GM21367 (cell line): ENCODE results near the gene GSN.

Experiments used
- ATAC-seq: cut with Tn5 transposase; IDR thresholded peaks from one replicate; pipeline ENCODE4 v1.9.1; 2021; ENCODE audit not compliant: unreplicated experiment

GSN gene

GRCh38 chr9:121322037-121322736 is 54.2 kb downstream of the GSN start:
- ATAC-seq: no peak

- no peak for ATAC-seq
These were observed 54.9 kb downstream of the GSN start for GRCh38 chr9:121322737-121323448.

GRCh38 chr9:121323449-121324151 is 55.6 kb downstream of the GSN start:
- ATAC-seq: no peak

- no peak for ATAC-seq
These were observed 56.4 kb downstream of the GSN start for GRCh38 chr9:121324316-121324715.

- no peak for ATAC-seq
These were observed 56.8 kb downstream of the GSN start for GRCh38 chr9:121324755-121325154.

- ATAC-seq: no peak
These were observed 57.4 kb downstream of the GSN start for GRCh38 chr9:121325387-121325786.

- ATAC-seq: no peak
These were observed 58.3 kb downstream of the GSN start for GRCh38 chr9:121326130-121326838.

- ATAC-seq: no peak
These were observed 59.1 kb downstream of the GSN start for GRCh38 chr9:121326901-121327613.

GRCh38 chr9:121328476-121328875 is 60.5 kb downstream of the GSN start:
- ATAC-seq: no peak

- ATAC-seq: no peak
These were observed 61.1 kb downstream of the GSN start for GRCh38 chr9:121328876-121329681.

GRCh38 chr9:121331549-121331948 is 63.6 kb downstream of the GSN start:
- ATAC-seq: no peak

GRCh38 chr9:121331992-121332685 is 64.2 kb downstream of the GSN start:
- no peak for ATAC-seq

GRCh38 chr9:121333950-121334773 is 66.2 kb downstream of the GSN start:
- no peak for ATAC-seq

- ATAC-seq: no peak
These were observed 68.7 kb downstream of the GSN start for GRCh38 chr9:121336665-121337064.

- no peak for ATAC-seq
These were observed 71.5 kb downstream of the GSN start for GRCh38 chr9:121339437-121339836.

- ATAC-seq: peak; percentile 70
These were observed 72.9 kb downstream of the GSN start for GRCh38 chr9:121340676-121341392.

GRCh38 chr9:121344184-121344583 is 76.2 kb downstream of the GSN start:
- ATAC-seq: no peak

GRCh38 chr9:121345070-121345469 is 77.1 kb downstream of the GSN start:
- no peak for ATAC-seq
